ENCODE results near the gene MED12. TPM values are rescaled to one million over a fixed set of nuclear protein-coding genes. Genes with fewer than 3 reads are reported as not detected.

Gene MED12
- total RNA-seq (2014; rRNA removed; shearing (Covaris generic)), result 19.6 and 42.5 TPM in 2 replicates

DNA sequence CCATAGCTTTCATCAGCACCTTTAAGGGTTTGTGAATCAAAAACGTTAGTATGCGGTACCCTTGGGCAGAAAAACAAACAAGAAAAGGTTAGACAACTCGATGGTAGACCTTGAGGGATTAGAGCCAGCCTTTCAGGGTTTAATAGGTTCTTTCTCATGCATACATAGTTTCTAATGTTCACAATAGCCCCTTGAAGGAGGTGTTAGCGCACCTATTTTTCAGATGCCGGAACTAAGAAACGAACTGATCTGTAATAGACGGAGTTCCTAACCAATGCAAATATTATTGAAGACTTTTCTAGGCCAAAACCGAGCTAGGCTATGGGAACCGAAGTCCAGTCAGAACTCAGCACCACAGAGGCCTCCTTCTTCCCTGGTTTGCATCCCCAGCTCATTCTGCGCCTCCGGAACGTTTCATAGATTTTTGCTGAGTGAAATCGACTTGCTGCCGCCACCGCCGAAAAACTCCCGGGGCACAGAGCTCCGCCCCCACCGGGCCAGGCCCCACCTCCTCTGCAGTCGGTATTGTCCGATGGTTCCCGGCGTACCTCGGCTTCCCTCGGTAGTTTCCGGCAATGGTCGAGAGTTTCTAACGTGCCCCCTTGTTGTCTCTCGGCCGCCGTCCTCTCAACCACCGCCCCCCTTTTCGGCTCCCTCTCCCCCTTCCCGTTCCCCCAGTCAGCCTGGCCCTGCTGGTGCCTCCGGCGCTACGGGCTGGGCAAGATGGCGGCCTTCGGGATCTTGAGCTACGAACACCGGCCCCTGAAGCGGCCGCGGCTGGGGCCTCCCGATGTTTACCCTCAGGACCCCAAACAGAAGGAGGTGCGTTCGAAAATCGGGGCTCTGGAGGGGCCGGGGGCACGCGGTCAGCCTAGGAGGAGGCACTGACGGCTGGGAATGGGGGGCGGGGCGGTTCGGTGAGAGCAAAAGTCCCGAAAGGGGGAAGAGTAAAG lies at the start of gene MED12:
TSS of gene MED12 (plus strand) at position 565 of the 953 bp plus-strand sequence. CDS start at position 724, 159 bp downstream.
- DNase-seq (ENCODE audit: low read depth), result peak; percentile 83

DNA sequence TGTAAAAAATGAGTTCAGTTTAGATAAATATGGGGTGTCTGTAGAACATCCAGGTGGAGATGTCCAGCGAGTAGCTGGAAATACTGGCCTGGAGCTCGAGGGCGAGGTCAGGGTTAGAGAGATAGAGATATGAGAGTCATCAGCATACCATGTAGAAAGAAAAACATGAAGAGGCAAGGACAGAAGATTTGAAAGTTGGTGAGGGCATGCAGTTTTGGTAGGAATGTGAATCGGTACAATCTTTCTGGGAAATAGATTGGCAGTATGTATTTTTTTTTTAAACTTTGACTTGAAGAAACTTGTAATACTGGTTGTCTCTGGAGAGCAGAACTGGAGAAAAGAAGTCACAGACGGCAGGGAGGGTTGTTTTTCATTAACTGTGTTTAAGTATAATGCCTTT lies 47.9 kb upstream of the MED12 start:
- DNase-seq (ENCODE audit: low read depth), result no peak

DNA sequence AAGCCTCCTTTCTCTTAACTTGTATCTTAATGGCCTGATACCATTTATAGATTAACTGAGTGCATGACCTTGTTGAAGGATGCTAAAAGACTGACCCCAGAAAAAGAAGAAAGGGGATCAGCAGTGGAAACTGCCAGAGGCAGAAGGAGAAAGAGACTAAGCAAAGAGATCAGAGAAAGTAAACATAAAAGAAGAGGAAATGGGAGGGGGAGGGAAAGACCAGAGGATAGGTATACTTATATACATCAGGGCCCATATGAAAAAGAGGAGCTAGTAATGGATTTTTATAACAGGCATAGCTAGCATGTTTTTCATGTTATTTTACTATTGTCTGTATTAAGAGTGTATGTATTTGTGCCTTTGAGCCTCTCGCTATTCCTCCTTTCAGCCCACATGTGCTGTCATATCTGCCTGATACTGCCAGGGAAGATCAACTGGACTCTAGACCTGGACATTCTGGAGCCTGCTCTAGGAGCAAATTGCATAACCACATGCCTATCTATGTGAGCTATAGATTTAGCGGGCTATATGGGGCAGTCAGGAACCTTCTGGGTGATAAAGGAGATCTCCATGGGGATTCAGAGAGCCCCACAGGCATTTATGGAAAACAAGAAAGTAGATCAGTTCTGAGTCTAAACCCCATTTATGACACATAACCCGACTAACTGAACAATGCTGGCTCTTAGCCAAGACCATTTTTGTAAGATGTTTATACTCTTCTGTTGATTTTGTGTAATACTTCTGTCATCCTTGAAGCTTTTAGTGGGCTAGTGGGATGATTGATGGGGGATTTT lies 36.9 kb upstream of the MED12 start:
- peak; percentile 74 for DNase-seq (ENCODE audit: low read depth)

DNA sequence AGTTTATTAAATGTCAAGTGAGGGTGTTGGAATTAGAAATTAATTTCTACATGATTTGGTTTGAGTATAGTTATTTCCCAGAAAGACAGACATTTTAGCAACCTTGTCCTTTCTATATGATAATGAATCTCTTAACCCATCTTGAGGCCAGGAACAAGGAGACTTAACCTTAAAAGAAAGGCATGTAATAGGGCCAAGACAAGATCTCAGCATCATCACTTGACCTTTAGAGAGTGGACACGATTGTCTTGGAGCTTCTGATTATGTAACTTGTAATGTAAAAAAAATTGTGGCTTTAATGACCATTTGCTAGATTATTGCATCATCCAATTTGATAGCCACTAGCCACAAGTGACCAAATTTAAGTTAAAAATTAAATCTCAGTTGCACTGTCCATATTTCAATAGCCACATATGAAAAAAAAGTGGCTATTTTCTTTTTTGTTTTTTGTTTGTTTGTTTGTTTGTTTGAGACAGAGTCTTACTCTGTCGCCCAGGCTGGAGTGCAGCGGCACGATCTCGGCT lies 36.2 kb upstream of the MED12 start:
- peak; percentile 17 for DNase-seq (ENCODE audit: low read depth)

DNA sequence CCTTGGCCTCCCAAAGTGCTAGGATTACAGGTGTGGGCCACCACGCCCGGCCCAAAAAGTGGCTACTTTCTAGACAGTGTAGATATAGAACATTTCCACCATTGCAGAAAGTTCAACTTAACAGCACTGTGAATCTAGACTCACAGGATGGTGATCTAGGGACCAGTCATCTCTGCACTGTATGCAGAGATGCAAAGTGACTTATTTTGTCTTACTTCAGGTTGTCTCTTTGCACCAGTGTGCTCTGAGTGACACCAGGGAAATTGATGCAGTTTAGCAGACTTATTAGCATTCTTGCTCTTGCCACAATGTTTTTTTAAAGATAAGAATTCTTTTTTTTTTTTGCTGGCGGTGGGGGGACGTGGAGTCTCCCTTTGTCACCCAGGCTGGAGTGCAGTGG lies 35.6 kb upstream of the MED12 start:
- DNase-seq (ENCODE audit: low read depth), result peak; percentile 14

DNA sequence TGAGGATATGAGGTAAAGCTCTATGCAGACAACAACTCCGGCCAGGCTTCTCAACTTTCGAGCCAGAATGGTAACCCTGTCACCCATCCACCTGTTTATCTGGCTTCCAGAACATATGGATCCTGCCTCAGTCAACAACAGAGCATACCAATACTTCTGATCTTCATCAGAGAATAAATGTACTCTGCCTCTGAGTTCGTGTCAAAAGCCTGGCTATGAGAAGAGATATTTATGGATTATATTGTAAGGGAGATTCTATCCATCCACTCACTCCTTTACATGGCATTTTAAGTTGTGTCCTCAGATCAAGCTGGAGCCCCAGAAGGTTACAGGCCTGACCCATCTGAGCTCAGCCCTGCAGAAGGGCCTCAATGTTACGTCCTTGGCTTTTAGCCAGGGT lies 32.5 kb upstream of the MED12 start:
- DNase-seq (ENCODE audit: low read depth), result no peak

DNA sequence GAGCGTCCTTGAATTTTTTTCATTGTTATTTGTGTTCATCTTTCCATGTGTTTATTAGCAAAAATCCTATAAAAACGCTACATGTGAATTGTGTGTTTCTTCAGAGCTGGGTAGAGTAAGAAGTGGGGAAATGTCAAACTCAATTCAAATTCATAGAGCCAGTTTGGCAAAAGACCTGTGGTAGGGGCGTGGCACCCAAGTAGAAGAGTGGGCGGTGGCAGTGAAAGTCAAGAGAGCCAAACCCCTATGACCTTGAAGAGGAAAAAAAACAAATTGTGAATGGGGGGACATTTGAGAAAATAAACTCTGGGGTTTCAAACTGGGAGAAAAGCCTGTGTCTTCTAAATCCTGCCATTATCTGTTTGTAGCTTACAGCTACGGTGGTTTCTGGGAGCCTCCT lies 27.1 kb upstream of the MED12 start:
- no peak for DNase-seq (ENCODE audit: low read depth)

DNA sequence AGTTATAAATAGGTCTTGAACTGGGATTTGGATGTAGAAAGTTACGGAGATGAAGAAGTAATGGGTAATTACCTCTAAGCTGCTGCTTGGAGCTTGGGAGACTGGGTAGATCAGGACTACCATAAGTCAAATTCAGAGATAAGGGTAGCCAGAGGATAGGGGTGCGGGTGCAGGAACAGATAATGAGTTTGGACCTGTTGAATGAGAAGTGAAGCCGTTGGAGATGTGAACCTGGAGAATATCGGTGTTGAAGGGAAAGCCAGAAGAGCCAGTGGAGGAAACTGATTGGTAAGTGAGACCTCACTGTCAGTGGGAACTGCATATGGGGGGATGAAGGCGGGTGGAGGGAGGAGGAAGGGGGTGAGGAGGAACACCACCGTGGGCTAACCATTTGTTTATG lies 23.4 kb upstream of the MED12 start:
- DNase-seq (ENCODE audit: low read depth), result no peak

DNA sequence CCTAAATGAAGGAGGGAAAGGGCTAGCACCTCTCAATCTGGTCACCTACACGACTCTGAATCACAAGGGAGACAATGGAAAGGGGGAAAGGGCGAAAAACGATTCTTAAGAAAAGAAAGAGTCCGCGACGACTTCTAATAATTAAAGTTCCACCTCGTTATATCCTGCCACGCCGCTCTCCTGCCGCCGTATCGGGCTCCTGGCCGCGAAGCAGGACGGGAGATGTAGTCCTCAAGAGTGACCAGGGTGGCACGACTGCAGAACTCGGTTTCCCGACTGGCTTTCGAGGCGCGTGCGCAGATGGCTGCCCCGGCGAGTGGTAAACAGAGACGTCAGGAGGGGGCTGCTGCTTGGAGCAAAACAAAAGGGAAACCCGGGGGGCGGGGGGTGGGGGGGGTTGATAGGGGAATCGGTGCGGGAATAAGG lies 22.8 kb upstream of the MED12 start, which contains the start of gene FOXO4:
TSS of gene FOXO4 (plus strand) at position 297 of the 426 bp plus-strand sequence. CDS start 678 bp downstream, outside the sequence.
- peak; percentile 90 for DNase-seq (ENCODE audit: low read depth)

DNA sequence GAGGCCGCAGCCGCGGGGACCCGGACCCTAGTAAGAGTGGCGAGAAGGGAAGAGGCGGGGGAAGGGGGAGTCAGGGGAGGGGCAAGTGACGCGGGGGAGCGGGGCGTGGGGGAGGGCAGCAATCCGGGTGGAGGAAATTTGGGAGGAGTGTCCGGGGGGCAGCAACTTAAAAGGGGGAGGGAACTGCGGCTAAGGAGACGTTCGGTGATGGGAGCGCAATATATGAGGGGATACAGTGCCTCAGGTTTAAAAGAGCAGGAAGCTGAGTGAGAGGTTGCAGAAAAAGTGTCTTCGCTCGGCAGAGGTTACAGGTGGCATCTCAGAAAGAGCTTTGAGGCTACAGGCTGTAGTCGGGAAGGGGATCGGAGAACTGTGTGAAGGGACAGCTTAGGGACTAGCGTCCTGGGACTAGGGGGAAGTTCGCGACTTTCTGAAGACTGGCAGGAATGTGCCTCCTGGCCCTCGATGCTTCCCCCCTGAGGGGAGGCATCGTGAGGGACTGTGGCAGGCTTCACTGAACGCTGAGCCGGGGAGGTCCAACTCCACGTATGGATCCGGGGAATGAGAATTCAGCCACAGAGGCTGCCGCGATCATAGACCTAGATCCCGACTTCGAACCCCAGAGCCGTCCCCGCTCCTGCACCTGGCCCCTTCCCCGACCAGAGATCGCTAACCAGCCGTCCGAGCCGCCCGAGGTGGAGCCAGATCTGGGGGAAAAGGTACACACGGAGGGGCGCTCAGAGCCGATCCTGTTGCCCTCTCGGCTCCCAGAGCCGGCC lies 22.2 kb upstream of the MED12 start:
- peak; percentile 41 for DNase-seq (ENCODE audit: low read depth)

DNA sequence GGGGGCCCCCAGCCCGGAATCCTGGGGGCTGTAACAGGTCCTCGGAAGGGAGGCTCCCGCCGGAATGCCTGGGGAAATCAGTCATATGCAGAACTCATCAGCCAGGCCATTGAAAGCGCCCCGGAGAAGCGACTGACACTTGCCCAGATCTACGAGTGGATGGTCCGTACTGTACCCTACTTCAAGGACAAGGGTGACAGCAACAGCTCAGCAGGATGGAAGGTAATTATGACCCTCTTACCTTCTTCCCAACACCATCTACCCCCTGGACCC lies 21.7 kb upstream of the MED12 start:
- no peak for DNase-seq (ENCODE audit: low read depth)

DNA sequence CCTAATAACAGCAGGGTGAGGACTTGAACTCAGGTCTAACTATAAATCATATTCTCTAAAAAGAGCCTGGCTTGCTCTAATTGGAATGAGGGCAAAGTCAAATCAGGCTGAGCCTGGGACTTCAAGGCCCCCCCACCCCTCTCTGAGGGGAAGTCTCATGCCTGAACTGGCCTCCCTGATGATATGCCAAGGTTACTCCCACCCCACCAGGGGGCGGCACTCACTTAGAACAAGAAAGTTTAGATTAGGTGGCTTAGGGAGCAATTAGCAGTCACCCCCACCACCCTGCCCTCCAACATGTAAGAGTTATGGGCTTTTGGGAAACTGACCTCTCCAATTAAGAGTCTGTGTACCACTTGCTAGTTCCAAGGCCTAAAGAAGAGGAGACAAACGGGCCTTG lies 20.1 kb upstream of the MED12 start:
- peak; percentile 54 for DNase-seq (ENCODE audit: low read depth)

DNA sequence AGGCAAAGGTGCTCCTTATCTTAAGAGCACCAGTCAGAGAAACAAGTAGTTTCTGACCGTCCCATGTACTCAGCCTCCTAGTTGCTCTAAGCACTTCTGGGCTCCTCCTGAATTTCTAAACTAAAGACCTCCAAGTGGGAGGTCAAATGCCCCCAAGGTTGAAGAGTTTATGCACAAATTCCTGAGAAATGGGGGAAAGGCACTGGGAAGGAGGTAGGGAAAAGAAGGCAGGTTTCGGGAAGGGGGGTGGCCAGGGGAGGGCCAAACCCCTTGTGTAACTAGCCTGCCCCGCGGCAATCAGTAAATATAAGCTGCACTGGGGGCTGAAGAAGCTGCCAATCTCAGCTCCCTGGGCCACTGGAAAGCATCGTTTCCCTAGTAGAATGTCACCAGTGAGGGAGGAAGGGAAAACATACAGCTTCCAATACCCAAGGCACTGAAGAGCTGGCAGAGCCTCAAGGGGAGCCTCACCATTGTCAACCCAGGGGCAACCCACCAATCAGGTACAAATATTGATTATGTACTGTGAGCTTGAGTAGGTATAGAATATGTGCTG lies 19.4 kb upstream of the MED12 start:
- DNase-seq (ENCODE audit: low read depth), result no peak

DNA sequence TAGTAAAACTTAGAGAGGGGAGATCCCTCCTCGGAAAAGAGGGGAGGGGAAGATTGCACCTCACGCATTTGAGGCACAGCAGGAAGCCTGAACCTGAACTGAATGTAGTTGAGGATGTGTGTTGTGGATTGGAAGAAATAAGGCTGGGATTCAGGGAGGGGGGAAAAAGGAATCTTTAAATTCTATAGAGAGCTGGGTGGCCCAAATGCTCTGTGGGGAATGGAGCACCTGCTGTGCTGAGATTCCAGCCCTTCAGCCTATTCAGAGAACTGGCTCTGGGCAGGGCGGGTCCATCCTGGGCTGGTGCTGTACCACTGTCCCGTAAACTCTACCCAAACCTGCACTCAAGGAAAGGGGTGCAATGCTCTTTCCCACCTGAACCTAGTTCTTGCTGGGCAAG lies 18.7 kb upstream of the MED12 start:
- no peak for DNase-seq (ENCODE audit: low read depth)

DNA sequence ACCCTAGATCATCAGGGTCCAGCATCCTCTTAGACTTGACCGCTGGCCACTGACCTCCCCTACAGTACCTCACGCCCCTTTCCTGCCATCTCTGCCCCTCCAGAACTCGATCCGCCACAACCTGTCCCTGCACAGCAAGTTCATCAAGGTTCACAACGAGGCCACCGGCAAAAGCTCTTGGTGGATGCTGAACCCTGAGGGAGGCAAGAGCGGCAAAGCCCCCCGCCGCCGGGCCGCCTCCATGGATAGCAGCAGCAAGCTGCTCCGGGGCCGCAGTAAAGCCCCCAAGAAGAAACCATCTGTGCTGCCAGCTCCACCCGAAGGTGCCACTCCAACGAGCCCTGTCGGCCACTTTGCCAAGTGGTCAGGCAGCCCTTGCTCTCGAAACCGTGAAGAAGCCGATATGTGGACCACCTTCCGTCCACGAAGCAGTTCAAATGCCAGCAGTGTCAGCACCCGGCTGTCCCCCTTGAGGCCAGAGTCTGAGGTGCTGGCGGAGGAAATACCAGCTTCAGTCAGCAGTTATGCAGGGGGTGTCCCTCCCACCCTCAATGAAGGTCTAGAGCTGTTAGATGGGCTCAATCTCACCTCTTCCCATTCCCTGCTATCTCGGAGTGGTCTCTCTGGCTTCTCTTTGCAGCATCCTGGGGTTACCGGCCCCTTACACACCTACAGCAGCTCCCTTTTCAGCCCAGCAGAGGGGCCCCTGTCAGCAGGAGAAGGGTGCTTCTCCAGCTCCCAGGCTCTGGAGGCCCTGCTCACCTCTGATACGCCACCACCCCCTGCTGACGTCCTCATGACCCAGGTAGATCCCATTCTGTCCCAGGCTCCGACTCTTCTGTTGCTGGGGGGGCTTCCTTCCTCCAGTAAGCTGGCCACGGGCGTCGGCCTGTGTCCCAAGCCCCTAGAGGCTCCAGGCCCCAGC lies 17.6 kb upstream of the MED12 start:
- no peak for DNase-seq (ENCODE audit: low read depth)

DNA sequence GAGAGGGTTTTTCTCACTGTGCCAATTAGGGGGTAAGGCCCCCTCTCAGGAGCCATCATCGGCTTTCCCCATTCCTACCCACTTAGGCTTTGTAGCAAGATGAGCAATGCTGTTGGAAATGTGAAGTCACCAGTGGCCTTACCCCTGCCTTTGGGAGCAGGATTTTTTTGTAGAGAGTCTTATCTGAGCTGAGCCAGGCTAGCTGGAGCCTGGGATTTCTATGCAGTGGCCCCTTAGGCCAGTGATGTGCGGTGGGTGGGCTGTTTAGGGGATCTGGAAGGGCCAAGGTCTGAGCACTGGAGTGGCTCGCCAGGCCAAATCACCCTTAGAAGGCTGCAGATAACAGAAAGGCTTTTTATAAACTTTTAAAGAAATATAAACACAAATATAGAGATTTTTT lies 16.1 kb upstream of the MED12 start:
- no peak for DNase-seq (ENCODE audit: low read depth)

DNA sequence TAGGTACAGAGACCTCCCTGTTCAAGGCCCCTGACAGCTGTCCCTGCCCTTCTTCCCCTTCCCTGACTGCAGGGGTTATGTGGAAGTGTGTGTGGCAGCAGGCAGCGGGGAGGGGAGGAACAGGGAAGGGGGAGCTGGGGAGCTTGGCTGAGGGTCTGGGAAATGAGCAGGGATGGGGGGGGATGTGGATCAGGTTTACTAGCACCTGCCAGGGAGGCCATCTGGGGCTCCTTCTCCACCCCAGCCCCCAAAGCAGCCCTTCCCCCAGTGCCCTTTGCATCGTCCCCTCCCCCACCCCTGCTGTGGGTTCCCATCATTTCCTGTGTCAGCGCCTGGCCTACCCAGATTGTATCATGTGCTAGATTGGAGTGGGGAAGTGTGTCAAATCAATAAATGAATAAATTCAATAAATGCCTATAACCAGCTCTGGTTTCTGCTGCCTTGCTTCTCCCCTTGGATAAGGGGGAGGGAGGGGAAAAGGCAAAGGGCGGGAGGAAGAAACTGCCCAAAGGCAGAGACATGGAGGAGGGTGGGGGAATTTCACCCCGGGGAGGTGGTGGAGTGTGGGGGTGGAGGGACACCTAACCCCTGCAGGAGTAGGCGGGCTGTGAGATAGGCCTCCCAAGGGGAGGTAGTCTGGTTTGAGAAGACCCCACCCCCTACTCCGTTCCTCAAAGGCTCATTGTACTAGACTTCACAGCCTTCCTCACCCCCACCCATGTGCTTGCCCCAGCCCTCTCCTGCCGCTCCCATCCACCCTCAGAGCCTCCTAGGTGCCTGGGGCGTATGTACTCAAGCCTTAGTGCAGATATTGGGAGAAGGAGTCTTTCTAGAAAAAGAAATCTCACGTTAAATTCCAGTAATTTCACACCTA lies 15.0 kb upstream of the MED12 start:
- no peak for DNase-seq (ENCODE audit: low read depth)

DNA sequence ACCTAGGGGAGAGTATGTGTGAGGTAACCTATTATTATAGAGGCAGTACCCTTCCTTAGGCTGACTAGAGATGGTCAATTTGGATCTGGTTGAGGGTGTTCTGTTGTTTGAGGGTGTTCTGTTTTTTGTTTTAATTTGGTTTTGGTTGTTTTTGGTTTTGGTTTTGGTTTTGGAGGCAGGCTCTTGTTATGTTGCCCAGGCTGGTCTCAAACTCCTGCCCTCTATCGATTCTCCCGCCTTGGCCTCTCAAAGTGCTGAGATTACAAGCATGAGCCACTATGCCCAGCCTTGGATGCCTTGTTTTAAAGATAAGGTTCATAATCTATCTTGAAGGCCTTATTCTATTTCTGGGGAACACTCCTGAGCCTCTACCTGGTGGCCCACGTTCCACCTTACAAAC lies 12.8 kb upstream of the MED12 start:
- no peak for DNase-seq (ENCODE audit: low read depth)

DNA sequence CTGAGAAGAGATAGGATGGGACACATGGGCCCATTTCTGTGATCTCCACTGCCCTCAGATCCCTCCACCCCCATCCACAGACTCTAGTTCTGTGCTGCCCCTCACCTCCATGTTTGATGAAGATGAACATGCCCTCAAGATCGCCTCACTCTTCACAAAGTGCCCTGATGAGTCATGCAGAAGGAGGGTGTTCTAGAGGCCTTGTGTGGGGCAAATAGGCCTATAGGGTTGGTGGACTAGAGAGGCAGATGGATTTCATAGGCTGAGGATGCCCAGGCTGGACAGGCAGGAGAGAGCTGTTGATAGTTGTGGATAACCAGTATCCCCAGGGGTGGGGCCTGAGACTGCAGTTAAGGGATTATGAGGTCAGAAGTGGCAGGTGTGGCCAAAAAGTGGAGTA lies 12.0 kb upstream of the MED12 start, which contains the start of gene CXorf65:
TSS of gene CXorf65 (minus strand) at position 314 of the 400 bp plus-strand sequence. CDS start at position 130, 184 bp downstream.
- DNase-seq (ENCODE audit: low read depth), result peak; percentile 32

Data from M059J (cell line).